Prostate gland (tissue), 2 donors: ENCODE data around the gene TNFSF13B.

ENCODE experiments used
- CTCF ChIP-seq, 4 experiments: fragments of 200-600 bp in 2 of 4; fragments of 450-650 bp in 2 of 4; sonication (generic) in 2 of 4; IDR thresholded peaks; 1 replicate in 3 of 4; 2 replicates in 1 of 4; pipeline ENCODE4 v1.5.1; 2016 to 2019; ENCODE audit warnings: antibody characterized with exemption in 4 of 4, mild to moderate bottlenecking in 2 of 4, moderate library complexity in 2 of 4
- POLR2A ChIP-seq: fragments of 450-650 bp; IDR thresholded peaks from one replicate; pipeline ENCODE4 v1.6.1; 2016; ENCODE audit warnings: antibody characterized with exemption, mild to moderate bottlenecking
- POLR2AphosphoS5 ChIP-seq: sonication (generic); formaldehyde crosslinking; IDR thresholded peaks from one replicate; pipeline ENCODE4 v1.6.1; 2017; ENCODE audit warnings: antibody characterized with exemption

GRCh38 chr13:108323031-108323430, 53.5 kb downstream of the TNFSF13B start:
- TF ChIP-seq CTCF (IDR thresholded peaks at IDR 0.05), result no peak
- no peak for TF ChIP-seq POLR2A
- TF ChIP-seq POLR2AphosphoS5, result no peak
